Ishikawa (cell line): ENCODE measurements around the gene AGO3.

ENCODE experiments used
- CEBPB ChIP-seq: IDR thresholded peaks from 2 replicates; pipeline ENCODE4 v1.6.1; 2012
- CREB1 ChIP-seq: IDR thresholded peaks from 2 replicates; pipeline ENCODE4 v1.6.1; 2012; ENCODE audit warnings: low read depth
- EGR1 ChIP-seq: IDR thresholded peaks from 2 replicates; pipeline ENCODE4 v1.6.1; 2012
- EP300 ChIP-seq: IDR thresholded peaks from 2 replicates; pipeline ENCODE4 v1.6.1; 2012; ENCODE audit warnings: borderline replicate concordance
- FOXM1 ChIP-seq: IDR thresholded peaks from 2 replicates; pipeline ENCODE4 v1.6.1; 2012; ENCODE audit warnings: low read depth, borderline replicate concordance
- NFIC ChIP-seq: IDR thresholded peaks from 2 replicates; pipeline ENCODE4 v1.6.1; 2012
- RAD21 ChIP-seq: IDR thresholded peaks from 2 replicates; pipeline ENCODE4 v1.6.1; 2012; ENCODE audit warnings: low read depth
- TAF1 ChIP-seq: IDR thresholded peaks from 2 replicates; pipeline ENCODE4 v1.6.1; 2012; ENCODE audit warnings: low read depth, mild to moderate bottlenecking
- TCF12 ChIP-seq: IDR thresholded peaks from 2 replicates; pipeline ENCODE4 v1.6.1; 2012; ENCODE audit warnings: low read depth
- TEAD4 ChIP-seq: IDR thresholded peaks from 2 replicates; pipeline ENCODE4 v1.6.1; 2012
- YY1 ChIP-seq: IDR thresholded peaks from 2 replicates; pipeline ENCODE4 v1.6.1; 2012; ENCODE audit warnings: low read depth
- ZBTB7A ChIP-seq: IDR thresholded peaks from 2 replicates; pipeline ENCODE4 v1.6.1; 2012; ENCODE audit warnings: low read depth
- TF ChIP-seq, protein P1 (sequence below): IDR thresholded peaks from 2 replicates; pipeline ENCODE4 v1.6.1; 2012
- TF ChIP-seq, protein P2 (sequence below): IDR thresholded peaks from 2 replicates; pipeline ENCODE4 v1.6.1; 2012
- TF ChIP-seq, protein P3 (sequence below): IDR thresholded peaks from 2 replicates; pipeline ENCODE4 v1.6.1; 2012; ENCODE audit warnings: low read depth, mild to moderate bottlenecking

AGO3 gene

DNA sequence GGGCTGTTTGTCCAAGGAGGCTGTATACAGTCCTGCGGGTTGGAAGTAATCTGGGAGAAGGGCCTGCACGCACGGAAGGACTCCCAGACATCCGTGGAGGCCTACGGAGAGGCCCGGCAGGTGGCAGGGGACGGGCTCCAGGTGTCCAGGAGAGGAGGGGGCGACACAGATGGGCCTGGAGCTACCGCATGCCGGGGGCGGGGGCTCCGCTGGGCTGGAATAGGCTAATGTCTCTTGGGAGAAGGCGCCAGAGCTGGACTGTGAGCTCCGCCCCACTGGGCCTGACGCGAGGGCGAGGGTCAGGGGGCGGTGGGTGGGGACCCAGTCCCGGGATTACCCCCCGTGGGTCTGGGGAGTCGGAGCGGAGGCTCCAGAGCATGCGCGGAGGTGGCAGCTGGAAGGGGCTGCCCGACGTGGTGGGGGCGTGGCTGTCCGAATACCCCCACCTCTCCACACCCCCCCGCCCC is 47.2 kb upstream of the AGO3 start:
- TF ChIP-seq TAF1, result no peak
- TF ChIP-seq ZBTB7A, result peak; percentile 97
- TF ChIP-seq, protein P1, sequence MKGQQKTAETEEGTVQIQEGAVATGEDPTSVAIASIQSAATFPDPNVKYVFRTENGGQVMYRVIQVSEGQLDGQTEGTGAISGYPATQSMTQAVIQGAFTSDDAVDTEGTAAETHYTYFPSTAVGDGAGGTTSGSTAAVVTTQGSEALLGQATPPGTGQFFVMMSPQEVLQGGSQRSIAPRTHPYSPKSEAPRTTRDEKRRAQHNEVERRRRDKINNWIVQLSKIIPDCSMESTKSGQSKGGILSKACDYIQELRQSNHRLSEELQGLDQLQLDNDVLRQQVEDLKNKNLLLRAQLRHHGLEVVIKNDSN, result no peak

DNA sequence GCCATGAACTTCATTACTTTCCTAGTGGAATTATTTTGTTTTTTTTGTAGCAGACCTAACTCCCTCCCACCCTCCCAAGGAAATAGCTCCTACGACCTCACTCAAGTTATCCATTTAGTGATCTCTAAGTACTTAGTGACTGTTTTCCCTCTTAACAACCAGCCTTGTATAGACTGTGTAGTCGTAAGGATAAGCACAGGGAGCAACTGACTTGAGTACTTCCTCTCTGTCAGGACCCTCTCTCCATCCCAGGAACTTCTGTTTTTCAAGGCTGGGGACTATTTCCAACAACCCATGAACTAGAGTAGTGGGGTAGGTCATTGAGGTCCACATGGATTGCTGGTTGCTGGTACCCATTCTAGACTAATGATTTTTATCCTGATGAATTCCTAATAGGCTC is 46.0 kb upstream of the AGO3 start:
- TF ChIP-seq, protein P2, sequence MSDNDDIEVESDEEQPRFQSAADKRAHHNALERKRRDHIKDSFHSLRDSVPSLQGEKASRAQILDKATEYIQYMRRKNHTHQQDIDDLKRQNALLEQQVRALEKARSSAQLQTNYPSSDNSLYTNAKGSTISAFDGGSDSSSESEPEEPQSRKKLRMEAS, result no peak
- TF ChIP-seq YY1, result no peak
- TF ChIP-seq ZBTB7A, result no peak
- no peak for TF ChIP-seq EP300
- no peak for TF ChIP-seq TEAD4
- TF ChIP-seq NFIC, result no peak
- TF ChIP-seq CEBPB, result no peak
- TF ChIP-seq TCF12, result no peak
- no peak for TF ChIP-seq TAF1
- no peak for TF ChIP-seq CREB1
- no peak for TF ChIP-seq EGR1

DNA sequence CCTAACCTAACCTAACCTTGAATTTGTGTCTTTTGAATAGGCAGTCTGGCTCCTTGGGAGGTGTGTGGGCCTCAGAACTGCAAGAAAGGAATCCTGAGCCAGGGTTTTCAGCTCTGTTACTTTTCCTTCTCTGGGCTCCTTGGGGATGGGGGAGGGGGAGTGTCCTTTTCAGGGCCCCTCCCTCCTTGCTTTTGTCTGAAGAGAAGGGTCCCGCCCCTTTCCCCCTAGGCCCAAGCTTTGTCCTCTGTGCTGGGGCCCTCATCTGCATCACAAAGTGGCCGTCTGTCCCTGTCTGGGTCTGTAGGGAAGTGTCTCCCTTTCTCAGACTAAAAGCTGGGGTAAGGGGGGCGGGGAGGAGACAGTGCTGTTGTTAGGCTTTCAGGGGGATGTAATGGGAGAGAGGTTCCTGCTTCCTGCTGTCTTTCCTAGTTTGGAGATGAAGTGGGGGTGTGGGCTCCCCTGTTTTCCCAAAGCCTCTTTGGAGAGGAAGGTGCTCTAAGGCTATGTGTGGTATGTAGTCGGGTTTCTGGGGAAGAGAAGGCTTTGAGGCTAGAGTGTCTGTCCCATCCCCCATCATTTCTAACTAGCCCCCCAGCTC is 44.8 kb upstream of the AGO3 start:
- no peak for TF ChIP-seq RAD21
- TF ChIP-seq, protein P1, result no peak
- no peak for TF ChIP-seq ZBTB7A
- TF ChIP-seq, protein P2, result no peak
- TF ChIP-seq NFIC, result no peak
- TF ChIP-seq EP300, result no peak
- no peak for TF ChIP-seq TAF1
- no peak for TF ChIP-seq TCF12
- no peak for TF ChIP-seq EGR1
- TF ChIP-seq CREB1, result no peak

DNA sequence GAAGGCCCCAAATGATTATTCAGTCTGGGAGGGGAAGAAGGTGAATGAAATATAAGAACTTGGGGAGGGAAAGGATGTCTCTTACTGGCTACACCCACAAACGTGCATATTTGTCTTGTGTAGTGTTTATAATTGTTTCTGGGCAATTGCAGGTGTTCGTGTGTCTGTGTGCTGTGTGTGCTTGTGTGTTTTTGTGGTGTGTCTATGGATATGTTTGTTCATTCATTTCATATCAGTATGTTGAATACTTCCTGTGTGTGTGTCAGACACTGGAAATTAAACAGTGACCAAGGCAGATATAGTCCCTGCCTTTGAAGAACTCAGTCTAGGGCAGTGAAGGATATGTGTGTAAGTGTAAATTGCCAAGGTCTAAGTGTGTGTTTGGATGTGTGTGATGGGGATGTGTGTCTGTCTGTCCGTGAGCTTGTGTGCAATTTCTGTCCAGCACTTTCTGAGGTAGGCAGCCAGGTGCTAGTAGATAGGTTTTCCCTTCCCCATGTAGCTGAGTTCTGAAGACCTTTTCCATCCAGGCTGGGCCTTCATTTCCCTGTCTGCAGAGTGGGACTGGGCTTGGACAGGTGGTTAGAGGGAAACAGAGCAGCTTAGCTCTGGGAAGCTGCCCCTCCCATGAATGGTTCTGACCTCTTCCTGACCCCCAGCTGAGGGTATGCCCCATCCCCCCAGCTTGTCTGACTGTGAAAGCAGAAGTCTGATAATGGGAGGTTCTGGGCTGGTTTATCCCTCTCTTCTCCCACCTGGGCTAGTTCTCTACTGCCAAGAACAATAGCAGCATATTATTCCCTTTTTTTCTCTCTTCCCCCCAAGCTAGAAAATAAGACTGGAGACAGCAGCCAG is 44.1 kb upstream of the AGO3 start:
- no peak for TF ChIP-seq EP300
- no peak for TF ChIP-seq ZBTB7A
- TF ChIP-seq CREB1, result no peak
- TF ChIP-seq FOXM1, result no peak
- no peak for TF ChIP-seq TEAD4
- TF ChIP-seq, protein P1, result no peak
- no peak for TF ChIP-seq TCF12
- TF ChIP-seq CEBPB, result no peak
- no peak for TF ChIP-seq TAF1
- no peak for TF ChIP-seq RAD21
- no peak for TF ChIP-seq NFIC
- TF ChIP-seq, protein P3, sequence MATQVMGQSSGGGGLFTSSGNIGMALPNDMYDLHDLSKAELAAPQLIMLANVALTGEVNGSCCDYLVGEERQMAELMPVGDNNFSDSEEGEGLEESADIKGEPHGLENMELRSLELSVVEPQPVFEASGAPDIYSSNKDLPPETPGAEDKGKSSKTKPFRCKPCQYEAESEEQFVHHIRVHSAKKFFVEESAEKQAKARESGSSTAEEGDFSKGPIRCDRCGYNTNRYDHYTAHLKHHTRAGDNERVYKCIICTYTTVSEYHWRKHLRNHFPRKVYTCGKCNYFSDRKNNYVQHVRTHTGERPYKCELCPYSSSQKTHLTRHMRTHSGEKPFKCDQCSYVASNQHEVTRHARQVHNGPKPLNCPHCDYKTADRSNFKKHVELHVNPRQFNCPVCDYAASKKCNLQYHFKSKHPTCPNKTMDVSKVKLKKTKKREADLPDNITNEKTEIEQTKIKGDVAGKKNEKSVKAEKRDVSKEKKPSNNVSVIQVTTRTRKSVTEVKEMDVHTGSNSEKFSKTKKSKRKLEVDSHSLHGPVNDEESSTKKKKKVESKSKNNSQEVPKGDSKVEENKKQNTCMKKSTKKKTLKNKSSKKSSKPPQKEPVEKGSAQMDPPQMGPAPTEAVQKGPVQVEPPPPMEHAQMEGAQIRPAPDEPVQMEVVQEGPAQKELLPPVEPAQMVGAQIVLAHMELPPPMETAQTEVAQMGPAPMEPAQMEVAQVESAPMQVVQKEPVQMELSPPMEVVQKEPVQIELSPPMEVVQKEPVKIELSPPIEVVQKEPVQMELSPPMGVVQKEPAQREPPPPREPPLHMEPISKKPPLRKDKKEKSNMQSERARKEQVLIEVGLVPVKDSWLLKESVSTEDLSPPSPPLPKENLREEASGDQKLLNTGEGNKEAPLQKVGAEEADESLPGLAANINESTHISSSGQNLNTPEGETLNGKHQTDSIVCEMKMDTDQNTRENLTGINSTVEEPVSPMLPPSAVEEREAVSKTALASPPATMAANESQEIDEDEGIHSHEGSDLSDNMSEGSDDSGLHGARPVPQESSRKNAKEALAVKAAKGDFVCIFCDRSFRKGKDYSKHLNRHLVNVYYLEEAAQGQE, result no peak
- TF ChIP-seq EGR1, result no peak
- TF ChIP-seq, protein P2, result no peak
- no peak for TF ChIP-seq YY1

DNA sequence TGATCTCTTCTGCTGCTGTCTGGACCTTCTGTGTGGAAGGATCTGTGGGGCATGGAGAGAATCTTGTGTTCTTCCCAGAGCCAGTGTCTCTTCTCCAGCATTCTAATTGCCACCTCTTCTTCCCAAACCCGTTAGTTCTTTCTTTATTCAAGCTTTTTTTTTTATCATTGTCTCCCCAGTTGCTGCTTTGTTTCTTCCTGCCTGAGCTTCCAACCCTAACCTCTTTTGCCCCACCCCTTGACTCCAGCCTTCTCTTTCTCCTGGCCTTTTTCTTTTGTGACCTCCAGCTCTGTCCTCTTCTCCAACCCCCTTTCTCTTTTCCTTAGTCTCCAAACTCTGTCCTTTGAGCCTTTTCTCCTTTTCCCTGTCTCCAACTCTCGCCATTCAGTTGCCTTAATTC is 43.4 kb upstream of the AGO3 start:
- TF ChIP-seq FOXM1 (no peak), ZBTB7A (no peak), CEBPB (no peak), NFIC (no peak)

DNA sequence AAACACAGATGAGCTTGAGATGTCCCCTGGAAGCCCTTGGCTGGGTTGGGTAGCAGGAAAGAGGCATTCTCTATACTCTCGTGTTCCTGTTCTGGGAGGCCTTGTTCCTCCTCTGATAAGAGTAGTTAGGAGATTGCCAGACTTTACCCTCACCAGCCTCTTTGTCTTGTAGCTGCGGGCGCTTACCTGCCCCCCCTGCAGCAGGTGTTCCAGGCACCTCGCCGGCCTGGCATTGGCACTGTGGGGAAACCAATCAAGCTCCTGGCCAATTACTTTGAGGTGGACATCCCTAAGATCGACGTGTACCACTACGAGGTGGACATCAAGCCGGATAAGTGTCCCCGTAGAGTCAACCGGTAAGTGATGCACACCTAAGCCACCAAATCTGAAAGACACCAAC is 42.6 kb upstream of the AGO3 start:
- TF ChIP-seq TCF12 (no peak), TAF1 (no peak), RAD21 (no peak), YY1 (no peak), NFIC (no peak), FOXM1 (no peak), ZBTB7A (no peak), EGR1 (no peak), TEAD4 (no peak), CREB1 (no peak), CEBPB (no peak), EP300 (no peak)
- TF ChIP-seq, protein P2, result no peak
- TF ChIP-seq, protein P1, result no peak
- TF ChIP-seq, protein P3, result no peak
